ENCODE data around the gene PLK5. TPM values are rescaled to one million over a fixed set of nuclear protein-coding genes. Genes with fewer than 3 reads are reported as not detected.

The PLK5 gene, protein sequence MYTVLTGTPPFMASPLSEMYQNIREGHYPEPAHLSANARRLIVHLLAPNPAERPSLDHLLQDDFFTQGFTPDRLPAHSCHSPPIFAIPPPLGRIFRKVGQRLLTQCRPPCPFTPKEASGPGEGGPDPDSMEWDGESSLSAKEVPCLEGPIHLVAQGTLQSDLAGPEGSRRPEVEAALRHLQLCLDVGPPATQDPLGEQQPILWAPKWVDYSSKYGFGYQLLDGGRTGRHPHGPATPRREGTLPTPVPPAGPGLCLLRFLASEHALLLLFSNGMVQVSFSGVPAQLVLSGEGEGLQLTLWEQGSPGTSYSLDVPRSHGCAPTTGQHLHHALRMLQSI
- total RNA-seq (not detected), polyA plus RNA-seq (under 1 TPM in 1 of 2 donors, not detected in 1; 0.03 TPM)

DNA sequence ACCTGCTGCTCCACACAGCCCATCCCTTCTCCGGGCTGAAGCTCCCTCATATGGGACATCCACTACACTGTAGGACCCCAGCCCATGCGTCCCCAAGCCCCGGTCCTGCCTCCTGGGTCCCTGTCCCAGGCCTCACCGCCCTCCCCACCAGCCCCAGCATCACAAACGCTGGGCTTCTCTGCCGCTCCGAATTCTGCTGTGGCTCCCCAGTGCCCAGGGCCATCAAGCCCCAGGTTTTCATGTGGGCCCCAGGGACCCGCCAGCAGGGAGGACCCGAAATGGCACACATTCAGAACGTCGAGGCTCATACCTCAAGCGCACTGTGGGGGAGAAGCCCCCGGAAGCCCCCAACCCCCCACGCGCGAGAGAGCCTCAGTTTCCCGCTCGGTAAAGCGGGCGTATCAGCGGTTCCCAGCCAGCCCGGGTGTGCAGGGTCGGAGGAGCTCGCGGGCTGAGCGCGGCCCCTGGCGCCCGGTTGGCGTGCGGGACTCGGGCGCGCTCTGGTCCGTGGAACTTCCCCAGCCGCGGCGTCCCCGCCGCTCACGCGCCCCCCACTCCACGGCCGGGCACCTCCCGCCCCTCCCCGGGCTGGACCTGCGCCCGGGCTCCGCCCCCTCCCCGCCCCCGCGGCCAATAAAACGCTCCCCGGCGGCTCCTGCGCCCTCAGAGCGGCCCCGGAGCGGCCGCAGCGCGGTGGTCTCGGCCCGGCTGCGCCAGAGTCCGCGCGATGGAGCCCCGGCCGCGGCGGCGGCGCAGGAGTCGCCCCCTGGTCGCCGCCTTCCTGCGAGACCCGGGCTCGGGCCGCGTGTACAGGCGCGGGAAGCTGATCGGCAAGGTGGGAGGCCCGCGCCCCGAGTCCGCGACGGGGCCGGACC is at the start of gene PLK5:
Gene PLK5, plus strand, starts transcription at position 666 of the 875 bp plus-strand sequence. CDS start 2,920 bp downstream, outside the sequence.
- Histone ChIP-seq H3K4me1 (ENCODE audit: control insufficient read depth in 4 of 4, insufficient read depth in 4 of 4, low read length in 3 of 4) (peaks cover 0 to 5% (median 2%) of the 10 kb centered on the region in 4 donors), H3K27me3 (ENCODE audit: control insufficient read depth in 4 of 4, insufficient read depth in 4 of 4, low read length in 3 of 4) (peaks cover 0 to 18% (median 7%) of the 10 kb centered on the region in 4 donors), H3K4me3 (ENCODE audit: low read depth in 1 of 3, low read length in 3 of 3) (no peak within 1 kb of the TSS), H3K9ac (ENCODE audit: low read depth in 1 of 2, low read length in 2 of 2) (no peak within 1 kb of the TSS), H3K9me3 (ENCODE audit: control insufficient read depth in 4 of 4, low read length in 3 of 4) (no peaks in the 10 kb centered on the region), H3K36me3 (ENCODE audit: control insufficient read depth in 4 of 4, insufficient read depth in 3 of 4, low read depth in 1 of 4, low read length in 3 of 4) (no peaks in the 10 kb centered on the region), H3K27ac (ENCODE audit: low read depth in 1 of 2, low read length in 2 of 2) (no peak within 1 kb of the TSS)
- TF ChIP-seq FOXA1 (IDR thresholded peaks at IDR 0.05): no peak
- TF ChIP-seq EGR1 (IDR thresholded peaks at IDR 0.05; ENCODE audit: low read depth in 2 of 2): no peak
- TF ChIP-seq TAF1 (conservative IDR thresholded peaks at IDR 0.05): no peak
- TF ChIP-seq, protein P1, sequence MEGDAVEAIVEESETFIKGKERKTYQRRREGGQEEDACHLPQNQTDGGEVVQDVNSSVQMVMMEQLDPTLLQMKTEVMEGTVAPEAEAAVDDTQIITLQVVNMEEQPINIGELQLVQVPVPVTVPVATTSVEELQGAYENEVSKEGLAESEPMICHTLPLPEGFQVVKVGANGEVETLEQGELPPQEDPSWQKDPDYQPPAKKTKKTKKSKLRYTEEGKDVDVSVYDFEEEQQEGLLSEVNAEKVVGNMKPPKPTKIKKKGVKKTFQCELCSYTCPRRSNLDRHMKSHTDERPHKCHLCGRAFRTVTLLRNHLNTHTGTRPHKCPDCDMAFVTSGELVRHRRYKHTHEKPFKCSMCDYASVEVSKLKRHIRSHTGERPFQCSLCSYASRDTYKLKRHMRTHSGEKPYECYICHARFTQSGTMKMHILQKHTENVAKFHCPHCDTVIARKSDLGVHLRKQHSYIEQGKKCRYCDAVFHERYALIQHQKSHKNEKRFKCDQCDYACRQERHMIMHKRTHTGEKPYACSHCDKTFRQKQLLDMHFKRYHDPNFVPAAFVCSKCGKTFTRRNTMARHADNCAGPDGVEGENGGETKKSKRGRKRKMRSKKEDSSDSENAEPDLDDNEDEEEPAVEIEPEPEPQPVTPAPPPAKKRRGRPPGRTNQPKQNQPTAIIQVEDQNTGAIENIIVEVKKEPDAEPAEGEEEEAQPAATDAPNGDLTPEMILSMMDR (IDR thresholded peaks at IDR 0.05; ENCODE audit: low read depth, low read length, missing input control): no peak
- WGBS: 12% methylated on average over 92 of the region's 92 CpGs
- DNase-seq (ENCODE audit: low spot score): no peak

DNA sequence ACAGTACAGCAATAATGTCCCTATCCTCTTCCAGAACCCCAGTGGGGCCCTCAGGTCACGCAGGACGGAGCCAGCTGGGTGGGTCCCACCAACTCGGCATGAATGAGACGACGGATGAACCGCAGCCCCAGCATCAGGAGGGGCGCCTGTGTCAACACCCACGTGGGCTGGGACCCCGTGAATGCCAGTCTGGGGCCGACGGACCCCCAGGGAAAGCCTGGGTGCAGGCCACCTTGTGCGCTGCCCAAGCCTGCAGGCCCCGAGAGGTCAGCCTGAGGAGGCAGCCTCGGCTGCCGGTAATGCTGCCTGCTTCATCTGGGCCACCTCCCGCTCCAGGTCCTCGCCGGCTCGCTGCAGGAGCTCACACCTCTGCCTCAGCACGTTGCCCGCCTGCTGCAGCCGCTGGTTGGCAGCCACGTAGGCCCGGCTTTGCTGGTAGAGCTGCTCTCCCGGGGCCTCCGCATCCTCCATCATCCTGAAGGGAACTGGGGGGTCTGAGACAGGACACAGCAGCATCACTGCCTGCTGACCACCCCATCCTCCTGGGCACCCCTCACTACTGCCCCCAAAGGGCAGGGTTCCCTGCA is 49.0 kb upstream of the PLK5 start:
- 94% methylated on average over 26 of the region's 26 CpGs for WGBS
- peaks cover 0 to 7% (median 2%) of the 10 kb centered on the region in 4 donors for H3K27me3 ChIP-seq (ENCODE audit: control insufficient read depth in 4 of 4, insufficient read depth in 4 of 4, low read length in 3 of 4)
- H3K4me1 ChIP-seq (ENCODE audit: control insufficient read depth in 4 of 4, insufficient read depth in 4 of 4, low read length in 3 of 4): peaks cover 14 to 39% (median 29%) of the 10 kb centered on the region in 4 donors
- H3K9me3 ChIP-seq (ENCODE audit: control insufficient read depth in 4 of 4, low read length in 3 of 4): no peaks in the 10 kb centered on the region
- peaks cover 0 to 6% (median 0%) of the 10 kb centered on the region in 4 donors for H3K36me3 ChIP-seq (ENCODE audit: control insufficient read depth in 4 of 4, insufficient read depth in 3 of 4, low read depth in 1 of 4, low read length in 3 of 4)
- no peak overlapping the region for H3K27ac ChIP-seq (ENCODE audit: low read depth in 1 of 2, low read length in 2 of 2)
- DNase-seq (ENCODE audit: low spot score): no peak
- H3K4me3 ChIP-seq (ENCODE audit: low read depth in 1 of 3, low read length in 3 of 3): no peak overlapping the region
- no peak for TF ChIP-seq JUND (IDR thresholded peaks at IDR 0.05)
- TF ChIP-seq FOXA2 (IDR thresholded peaks at IDR 0.05): no peak
- TF ChIP-seq ATF3 (IDR thresholded peaks at IDR 0.05): no peak
- no peak for TF ChIP-seq RAD21 (IDR thresholded peaks at IDR 0.05)
- TF ChIP-seq, protein P1 (IDR thresholded peaks at IDR 0.05; ENCODE audit: low read depth, low read length, missing input control): no peak
- TF ChIP-seq TAF1 (conservative IDR thresholded peaks at IDR 0.05): no peak
- TF ChIP-seq RXRA (IDR thresholded peaks at IDR 0.05): no peak
- TF ChIP-seq YY1 (IDR thresholded peaks at IDR 0.05): no peak
- TF ChIP-seq NR2F2 (IDR thresholded peaks at IDR 0.05): no peak
- no peak for TF ChIP-seq GABPA (IDR thresholded peaks at IDR 0.05 in 1 of 2, conservative IDR thresholded peaks at IDR 0.05 in 1 of 2)
- no peak for TF ChIP-seq HNF4A (conservative IDR thresholded peaks at IDR 0.05)
- TF ChIP-seq MAX (IDR thresholded peaks at IDR 0.05): no peak
- TF ChIP-seq SP1 (IDR thresholded peaks at IDR 0.05): no peak
- no peak for TF ChIP-seq FOXA1 (IDR thresholded peaks at IDR 0.05)
- no peak overlapping the region for H3K9ac ChIP-seq (ENCODE audit: low read depth in 1 of 2, low read length in 2 of 2)
